ENCODE measurements around the gene PGM3.
A peak's percentile ranks its signal among the peaks of the same experiment; 100 is the strongest.

The PGM3 gene

GRCh38 chr6:83183082-83183828 is 9.8 kb downstream of the PGM3 start:
- no peak for DNase-seq

DNA sequence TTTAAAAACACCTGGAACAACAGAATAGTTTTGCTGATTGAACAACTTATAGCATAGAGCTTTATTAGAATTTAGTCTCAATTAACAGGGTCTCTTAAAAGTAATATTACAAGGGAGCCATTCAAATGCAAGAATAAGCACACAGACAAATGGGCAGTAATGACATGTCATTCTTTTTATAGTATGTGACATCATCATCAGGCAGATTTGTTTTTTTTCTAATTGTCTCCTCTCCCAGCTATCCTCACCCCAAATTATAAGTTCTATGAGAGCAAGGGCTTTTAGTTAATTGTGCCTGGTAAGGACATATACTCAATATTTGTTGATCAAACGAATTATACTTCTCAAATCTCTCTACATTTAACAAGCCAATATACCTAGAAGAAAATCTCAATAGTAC is 11.0 kb downstream of the PGM3 start:
- no peak for DNase-seq

DNA sequence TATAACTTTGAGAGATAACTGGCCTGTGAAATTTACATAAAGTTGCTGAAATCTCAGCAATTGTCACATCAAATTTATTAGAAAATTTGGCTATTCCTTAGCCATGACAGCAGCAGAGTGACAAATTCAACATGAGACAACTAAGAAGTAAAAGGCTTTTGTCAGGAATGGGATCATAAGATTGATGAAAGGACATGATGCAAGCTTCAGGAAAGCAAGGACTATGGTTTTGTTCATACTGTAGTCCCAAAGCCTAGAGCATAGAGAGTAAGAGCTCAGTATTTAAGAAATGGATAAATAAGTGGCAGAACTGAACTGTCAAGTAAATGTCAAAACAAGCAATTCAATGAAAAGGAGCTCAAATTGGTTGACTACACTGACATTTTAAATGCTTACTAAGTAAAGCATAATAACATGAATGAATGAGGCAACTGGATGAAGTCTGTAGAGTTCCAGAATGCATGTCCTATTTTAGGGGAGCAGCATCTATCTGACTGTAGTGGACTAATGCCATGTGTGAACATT is 12.6 kb downstream of the PGM3 start:
- no peak for DNase-seq

DNA sequence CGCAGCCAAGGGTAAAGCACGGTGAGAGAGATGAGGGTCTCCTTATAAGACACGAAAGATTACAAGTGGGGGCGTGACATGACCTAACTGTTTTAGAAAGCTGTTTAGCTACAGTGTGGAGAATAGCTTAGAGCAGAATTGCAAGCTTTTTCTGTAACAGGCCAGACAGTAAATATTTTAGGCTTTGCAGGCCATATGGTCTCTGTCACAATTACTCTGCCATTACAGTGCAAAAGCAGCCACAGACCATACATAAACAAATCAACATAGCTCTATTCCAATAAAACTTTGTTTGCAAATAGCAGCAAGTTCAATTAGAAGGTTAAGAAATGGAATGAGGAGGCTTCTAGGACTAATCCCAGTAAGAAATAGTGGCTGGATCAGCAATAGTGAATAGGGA is 16.8 kb downstream of the PGM3 start:
- DNase-seq, result no peak

DNA sequence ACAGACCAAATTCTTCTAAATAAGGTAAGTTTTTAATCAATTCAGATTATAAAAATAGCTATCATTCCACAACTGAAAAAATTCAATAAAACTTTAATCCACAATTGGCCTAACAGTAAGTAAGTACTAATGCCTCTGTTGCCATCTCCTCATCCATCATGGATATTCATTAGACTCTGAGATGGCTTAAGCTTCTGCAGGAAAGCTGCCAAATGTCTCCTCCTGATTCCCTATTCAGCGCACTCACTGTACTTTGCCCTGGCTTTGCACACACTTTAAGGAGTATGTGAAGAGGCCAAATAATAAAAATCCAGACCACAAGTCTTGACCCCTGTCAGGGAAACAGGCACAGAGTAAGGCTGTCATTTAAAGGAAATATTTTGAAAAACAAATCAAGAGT is 23.6 kb downstream of the PGM3 start:
- DNase-seq, result peak in 1 of 14 donors; percentile 42

DNA sequence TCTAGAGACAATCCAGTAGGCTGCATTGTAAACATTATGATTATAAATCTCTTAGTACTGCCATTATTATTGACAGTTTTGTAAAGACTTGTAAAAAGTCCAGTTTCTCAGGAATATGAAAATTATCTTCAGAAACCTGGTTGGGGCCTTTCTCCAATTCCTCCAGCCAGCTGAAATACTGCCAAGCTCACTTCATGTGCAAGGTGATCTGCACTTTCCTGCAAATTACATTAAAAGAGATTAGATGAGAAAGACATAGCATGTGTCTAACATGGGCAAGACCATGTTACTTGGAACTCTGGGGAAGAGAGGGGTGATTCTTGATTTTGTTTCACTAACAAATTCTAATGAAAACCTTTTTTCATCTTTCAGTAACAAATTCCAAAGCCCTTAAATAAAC is 24.0 kb downstream of the PGM3 start:
- DNase-seq, result peak in 1 of 14 donors; percentile 49

DNA sequence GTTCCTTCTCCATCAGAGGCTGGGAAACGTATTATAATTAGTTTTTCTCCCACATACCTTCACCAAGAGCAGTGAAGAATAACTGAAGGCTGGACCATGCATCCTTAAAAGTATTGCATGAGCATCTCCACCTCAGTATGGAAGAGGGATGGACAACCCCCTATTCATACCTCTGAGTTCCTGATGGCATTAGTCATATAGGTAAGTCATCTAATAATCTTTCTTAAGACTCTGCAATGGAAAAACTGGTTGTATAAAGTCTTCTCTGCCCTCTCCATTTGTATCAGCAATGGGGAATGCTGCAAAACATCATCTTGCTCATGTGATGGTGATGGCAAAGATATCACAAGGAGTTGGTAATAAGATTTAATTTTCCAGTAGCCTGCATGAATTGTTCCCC is 24.5 kb downstream of the PGM3 start:
- DNase-seq, result no peak

GRCh38 chr6:83167726-83168278 is 25.3 kb downstream of the PGM3 start:
- DNase-seq, result peak in 2 of 14 donors; percentile 9 to 87

DNA sequence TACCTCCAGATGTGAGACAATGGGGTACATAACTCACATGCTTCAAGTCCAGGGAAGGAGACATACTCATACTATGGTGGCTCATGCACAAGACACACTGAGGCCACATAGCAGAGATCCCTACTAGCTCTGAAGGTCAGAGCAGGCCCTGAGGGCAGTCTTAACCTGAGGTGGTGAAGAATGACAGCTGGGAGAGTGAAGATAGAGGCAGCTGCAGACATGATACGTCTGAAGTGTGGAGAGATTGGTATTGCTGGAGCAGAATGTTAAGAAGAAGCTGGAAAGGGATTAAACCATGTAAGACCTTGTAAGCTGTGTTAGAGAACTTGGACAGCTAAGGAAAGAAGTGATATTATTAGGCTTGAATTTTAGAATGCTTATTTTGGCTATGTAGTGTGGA is 32.9 kb downstream of the PGM3 start:
- DNase-seq, result no peak

DNA sequence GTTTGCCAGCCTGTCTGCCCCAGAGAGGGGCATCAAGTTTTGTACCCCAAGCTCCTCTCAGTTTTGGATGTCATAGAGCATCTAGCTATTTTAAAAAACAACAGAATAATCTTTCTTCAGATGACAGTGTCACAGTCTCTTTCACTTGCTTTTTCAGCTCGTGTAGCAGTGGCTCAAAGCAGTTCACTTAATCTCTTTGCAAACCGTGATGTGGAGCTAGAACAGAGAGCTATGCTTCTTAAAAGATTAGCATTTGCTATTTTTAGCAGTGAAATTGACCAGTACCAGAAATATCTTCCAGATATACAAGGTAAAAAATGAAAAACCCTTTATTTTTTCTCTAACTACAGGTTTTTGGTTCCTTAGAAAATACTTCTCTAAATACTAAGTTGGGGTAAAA is 37.3 kb downstream of the PGM3 start:
- DNase-seq, result no peak

DNA sequence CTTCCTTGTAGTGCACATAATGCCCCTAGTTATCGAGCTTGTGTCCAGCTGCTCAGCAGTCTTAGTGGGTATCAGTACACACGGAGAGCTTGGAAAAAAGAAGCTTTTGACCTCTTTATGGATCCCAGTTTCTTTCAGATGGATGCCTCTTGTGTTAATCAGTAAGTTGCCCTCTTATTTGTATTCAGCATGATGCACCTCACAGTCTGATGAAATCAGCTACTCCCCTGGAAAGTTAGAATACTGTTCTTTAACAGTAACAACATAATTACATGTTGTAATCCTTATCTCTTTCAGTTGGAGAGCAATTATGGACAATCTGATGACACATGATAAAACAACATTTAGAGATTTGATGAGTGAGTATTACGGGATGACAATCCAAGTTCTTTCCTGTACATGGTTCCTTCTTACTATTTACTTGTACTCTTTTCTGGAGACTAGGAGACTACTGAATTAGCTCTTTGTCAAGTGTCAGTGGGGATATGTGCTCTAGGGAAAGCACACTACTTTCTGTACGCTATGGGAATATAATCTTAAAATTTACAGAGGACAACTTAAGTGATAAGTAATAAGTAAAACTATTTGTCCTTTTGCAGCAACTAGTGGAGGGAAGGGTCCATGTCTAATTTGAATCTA is 39.1 kb downstream of the PGM3 start:
- no peak for DNase-seq

DNA sequence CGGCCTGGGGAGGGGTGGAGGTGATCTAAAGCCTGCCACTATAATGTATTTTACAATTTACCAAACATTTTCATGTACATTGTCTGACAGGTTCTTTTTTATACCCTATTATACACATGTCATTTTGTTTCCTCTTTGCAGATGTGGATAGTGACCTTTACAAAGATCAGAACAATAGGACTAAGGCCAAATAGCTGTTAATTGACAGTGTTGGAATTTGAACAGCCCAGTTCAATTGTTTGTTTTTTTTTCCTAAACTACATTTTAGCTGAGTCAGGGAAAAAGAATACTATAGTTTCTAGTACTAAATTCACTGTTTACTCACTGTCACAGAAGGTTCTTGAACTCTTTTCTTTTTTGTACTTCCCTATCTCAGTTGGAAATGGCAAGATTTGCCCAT is 40.2 kb downstream of the PGM3 start:
- DNase-seq, result no peak

DNA sequence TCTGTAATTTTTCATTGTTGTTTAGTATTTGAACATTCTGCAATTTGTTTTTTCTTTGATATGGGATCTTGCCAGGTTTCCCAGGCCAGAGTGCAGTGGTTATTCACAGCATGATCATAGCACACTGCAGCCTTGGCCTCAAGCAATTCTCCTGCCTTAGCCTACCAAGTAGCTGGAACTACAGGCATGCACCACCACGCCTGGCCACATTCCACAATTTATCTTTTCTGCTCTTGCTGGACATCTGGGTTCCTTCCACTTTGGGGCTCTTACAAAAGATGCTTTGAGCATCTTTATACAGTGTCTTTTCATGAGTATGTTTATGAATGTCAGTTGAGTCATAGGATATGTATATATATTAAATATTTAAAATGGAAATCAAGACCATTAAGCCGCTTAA is 42.0 kb downstream of the PGM3 start:
- no peak for DNase-seq

DNA sequence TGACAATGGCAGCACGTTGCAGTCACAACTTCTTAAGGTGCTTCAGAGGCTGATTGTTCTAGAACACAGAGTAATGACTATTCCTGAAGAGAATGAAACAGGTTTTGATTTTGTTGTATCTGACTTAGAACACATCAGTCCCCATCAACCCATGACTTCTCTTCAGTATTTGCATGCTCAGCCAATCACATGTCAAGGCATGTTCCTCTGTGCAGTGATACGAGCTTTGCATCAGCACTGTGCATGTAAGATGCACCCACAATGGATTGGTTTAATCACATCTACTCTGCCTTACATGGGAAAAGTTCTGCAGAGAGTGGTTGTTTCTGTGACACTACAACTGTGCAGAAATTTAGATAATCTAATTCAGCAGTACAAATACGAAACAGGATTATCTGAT is 54.3 kb downstream of the PGM3 start:
- DNase-seq, result no peak

DNA sequence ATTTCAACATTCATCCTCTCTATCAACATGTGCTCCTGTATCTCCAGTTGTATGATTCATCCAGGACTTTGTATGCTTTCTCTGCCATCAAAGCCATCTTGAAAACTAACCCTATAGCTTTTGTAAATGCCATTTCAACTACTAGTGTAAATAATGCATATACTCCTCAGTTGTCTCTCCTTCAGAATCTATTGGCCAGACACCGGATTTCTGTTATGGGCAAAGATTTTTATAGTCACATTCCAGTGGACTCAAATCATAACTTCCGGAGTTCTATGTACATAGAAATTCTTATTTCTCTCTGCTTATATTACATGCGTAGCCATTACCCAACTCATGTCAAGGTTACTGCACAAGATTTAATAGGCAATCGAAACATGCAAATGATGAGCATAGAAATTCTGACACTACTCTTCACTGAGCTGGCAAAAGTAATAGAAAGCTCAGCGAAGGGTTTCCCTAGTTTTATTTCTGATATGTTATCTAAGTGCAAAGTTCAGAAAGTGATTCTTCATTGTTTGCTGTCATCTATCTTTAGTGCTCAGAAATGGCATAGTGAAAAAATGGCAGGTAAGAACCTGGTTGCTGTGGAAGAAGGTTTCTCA is 54.8 kb downstream of the PGM3 start:
- no peak for DNase-seq

DNA sequence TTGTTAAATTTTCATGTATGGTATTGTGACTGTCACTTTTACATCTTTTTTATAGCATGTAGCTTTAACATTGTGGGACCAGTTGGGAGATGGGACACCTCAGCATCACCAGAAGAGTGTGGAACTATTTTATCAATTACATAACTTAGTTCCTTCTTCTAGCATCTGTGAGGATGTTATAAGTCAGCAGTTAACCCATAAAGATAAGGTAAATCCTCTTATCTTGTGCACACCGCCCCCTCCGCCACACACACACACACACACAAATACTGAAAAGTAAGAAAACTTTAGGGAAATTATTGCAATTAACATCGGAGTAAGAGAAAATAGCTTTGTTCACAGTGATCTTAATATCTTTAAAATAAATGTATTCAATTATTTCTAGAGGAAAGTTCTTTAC is 60.9 kb downstream of the PGM3 start:
- no peak for DNase-seq

- no peak for DNase-seq
These were observed 65.1 kb downstream of the PGM3 start for GRCh38 chr6:83127976-83128375.

DNA sequence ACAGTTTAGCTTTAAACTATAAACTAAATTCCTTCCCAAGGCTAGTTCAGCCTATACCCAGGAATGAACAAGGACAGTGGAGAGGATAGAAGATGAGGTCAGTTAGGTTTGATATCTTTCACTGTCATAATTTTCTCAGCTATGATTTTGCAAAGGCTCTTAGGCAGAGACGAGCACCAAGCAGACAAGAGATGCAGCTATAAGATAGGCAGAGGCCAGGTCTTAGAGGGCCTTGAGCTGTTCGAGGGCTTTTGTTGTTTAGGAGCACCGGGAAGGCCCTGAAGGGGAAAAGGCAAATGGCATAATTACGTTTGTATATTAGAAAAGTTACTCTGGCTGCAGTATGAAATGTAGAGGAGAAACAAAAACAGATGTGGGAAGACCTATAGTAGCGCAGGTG is 65.8 kb downstream of the PGM3 start:
- DNase-seq, result no peak

- DNase-seq, result no peak
These were observed 66.3 kb downstream of the PGM3 start for GRCh38 chr6:83126807-83127206.

GRCh38 chr6:83126223-83126622 is 66.8 kb downstream of the PGM3 start:
- DNase-seq, result no peak

GRCh38 chr6:83125425-83125824 is 67.6 kb downstream of the PGM3 start:
- DNase-seq, result no peak

DNA sequence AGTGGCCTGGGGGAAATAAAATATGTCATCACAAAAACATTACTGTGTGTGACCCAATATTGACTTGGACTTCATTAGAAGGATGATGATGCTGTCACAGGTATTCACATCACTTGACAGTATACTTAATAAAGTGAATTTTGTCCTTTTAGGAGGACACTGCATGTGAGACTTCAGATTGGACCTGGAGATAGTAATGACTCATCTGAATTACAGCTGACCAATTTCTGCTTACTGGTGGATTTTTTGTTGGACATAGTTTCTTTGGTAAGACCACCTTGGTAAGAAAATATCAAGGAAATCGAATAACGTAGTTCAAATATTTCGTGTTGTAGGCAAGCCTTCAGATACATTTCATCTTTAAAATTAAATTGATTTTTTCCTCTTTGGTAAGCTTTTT is 68.5 kb downstream of the PGM3 start:
- no peak for DNase-seq

GRCh38 chr6:83119742-83120300 is 73.2 kb downstream of the PGM3 start:
- DNase-seq, result no peak

All from C1 segment of cervical spinal cord (tissue), 14 donors.